Measurements from ENCODE around the gene SCYGR7. TPM values are rescaled to one million over a fixed set of nuclear protein-coding genes. Genes with fewer than 3 reads are reported as not detected.

SCYGR7 gene
- total RNA-seq = not detected in 2 replicates
- long read RNA-seq = 0 reads

GRCh38 chr2:227728035-227728434 is at the start of gene SCYGR7:
SCYGR7 (plus strand) TSS chr2:227728335; CDS start chr2:227728335, 0 bp downstream.
- no peaks in the 10 kb centered on the region for H3K36me3 Mint-ChIP-seq (ENCODE audit: low read depth)
- no peak within 1 kb of the TSS for H3K4me3 Mint-ChIP-seq
- H3K27ac Mint-ChIP-seq (ENCODE audit: unreplicated experiment) = no peak within 1 kb of the TSS
- no peaks in the 10 kb centered on the region for H3K9me3 Mint-ChIP-seq
- no peak for DNase-seq (ENCODE audit: low read depth, low spot score)
- no peak for TF ChIP-seq CTCF (conservative IDR thresholded peaks at IDR 0.05)
- peaks cover 12% of the 10 kb centered on the region for H3K27me3 Mint-ChIP-seq (ENCODE audit: low read depth)
- no peaks in the 10 kb centered on the region for H3K4me1 Mint-ChIP-seq

- DNase-seq (ENCODE audit: low read depth, low spot score) = no peak
- TF ChIP-seq CTCF (conservative IDR thresholded peaks at IDR 0.05) = no peak
- H3K4me1 Mint-ChIP-seq = no peaks in the 10 kb centered on the region
- no peak overlapping the region for H3K27ac Mint-ChIP-seq (ENCODE audit: unreplicated experiment)
- no peaks in the 10 kb centered on the region for H3K9me3 Mint-ChIP-seq
- no peaks in the 10 kb centered on the region for H3K36me3 Mint-ChIP-seq (ENCODE audit: low read depth)
- no peak overlapping the region for H3K4me3 Mint-ChIP-seq
- no peaks in the 10 kb centered on the region for H3K27me3 Mint-ChIP-seq (ENCODE audit: low read depth)
Measured at GRCh38 chr2:227684258-227684657, 43.9 kb upstream of the SCYGR7 start.

GRCh38 chr2:227687189-227687588 is 40.9 kb upstream of the SCYGR7 start:
- H3K4me1 Mint-ChIP-seq = no peaks in the 10 kb centered on the region
- peaks cover 5% of the 10 kb centered on the region for H3K27me3 Mint-ChIP-seq (ENCODE audit: low read depth)
- no peak overlapping the region for H3K27ac Mint-ChIP-seq (ENCODE audit: unreplicated experiment)
- H3K4me3 Mint-ChIP-seq = no peak overlapping the region
- peaks cover 2% of the 10 kb centered on the region for H3K9me3 Mint-ChIP-seq
- no peaks in the 10 kb centered on the region for H3K36me3 Mint-ChIP-seq (ENCODE audit: low read depth)
- no peak for DNase-seq (ENCODE audit: low read depth, low spot score)
- TF ChIP-seq CTCF (conservative IDR thresholded peaks at IDR 0.05) = no peak

GRCh38 chr2:227696990-227697679 is 31.0 kb upstream of the SCYGR7 start:
- Mint-ChIP-seq H3K36me3 (ENCODE audit: low read depth) (no peaks in the 10 kb centered on the region), H3K27ac (ENCODE audit: unreplicated experiment) (no peak overlapping the region), H3K4me3 (no peak overlapping the region), H3K4me1 (no peaks in the 10 kb centered on the region), H3K9me3 (no peaks in the 10 kb centered on the region), H3K27me3 (ENCODE audit: low read depth) (peaks cover 12% of the 10 kb centered on the region)
- no peak for DNase-seq (ENCODE audit: low read depth, low spot score)
- no peak for TF ChIP-seq CTCF (conservative IDR thresholded peaks at IDR 0.05)

- no peak overlapping the region for H3K4me3 Mint-ChIP-seq
- no peak for DNase-seq (ENCODE audit: low read depth, low spot score)
- no peak overlapping the region for H3K27ac Mint-ChIP-seq (ENCODE audit: unreplicated experiment)
- H3K27me3 Mint-ChIP-seq (ENCODE audit: low read depth) = peaks cover 2% of the 10 kb centered on the region
- no peaks in the 10 kb centered on the region for H3K9me3 Mint-ChIP-seq
- no peaks in the 10 kb centered on the region for H3K4me1 Mint-ChIP-seq
- TF ChIP-seq CTCF (conservative IDR thresholded peaks at IDR 0.05) = no peak
- no peaks in the 10 kb centered on the region for H3K36me3 Mint-ChIP-seq (ENCODE audit: low read depth)
Measured at GRCh38 chr2:227701556-227701955, 26.6 kb upstream of the SCYGR7 start.

Data from neural crest cell (in vitro differentiated cells).